ENCODE results near the gene CCND1.
"Not testable (repeated sequence)": the region's sequence is repeated elsewhere in the genome, so short reads cannot be mapped to it uniquely, and the experiment has no call there.

CCND1 gene

DNA sequence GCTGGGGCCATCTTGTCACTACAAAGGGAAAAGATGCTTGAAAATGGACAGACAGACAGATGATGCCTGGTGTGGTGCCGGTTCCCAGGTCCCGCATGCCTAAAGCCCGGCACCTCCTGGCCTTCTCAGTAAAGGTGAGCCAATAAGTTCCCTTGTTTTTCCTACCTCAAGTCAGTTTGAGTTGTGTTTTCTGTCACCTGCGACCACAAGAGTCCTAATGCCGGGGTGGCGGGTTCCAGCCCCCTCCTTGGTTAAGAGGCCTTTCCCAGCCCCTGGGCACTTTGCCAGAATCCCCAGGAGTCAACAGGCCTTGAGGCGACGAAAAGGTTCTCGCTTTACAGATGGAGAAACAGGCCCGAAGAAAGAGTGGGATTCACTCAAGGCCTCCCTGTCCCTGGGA lies 53.8 kb downstream of the CCND1 start:
- DNase-seq: no peak

DNA sequence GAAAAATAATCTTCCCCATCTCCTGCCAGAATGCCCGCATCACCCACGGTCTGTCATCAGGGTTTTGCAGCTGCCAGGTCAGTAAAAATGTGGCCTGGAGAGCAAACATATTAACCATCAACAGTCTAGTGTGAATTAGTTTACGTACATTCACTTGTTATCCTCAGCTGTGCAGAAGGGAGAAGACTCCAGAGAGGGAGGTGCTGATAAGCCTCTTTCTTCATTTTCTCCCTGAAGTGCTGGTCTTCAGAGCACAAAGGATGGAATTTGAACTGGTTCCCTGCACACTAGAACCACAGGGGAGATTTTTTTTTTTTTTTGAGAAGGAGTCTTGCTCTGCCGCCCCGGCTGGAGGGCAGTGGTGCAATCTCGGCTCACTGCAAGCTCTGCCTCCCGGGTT lies 54.6 kb downstream of the CCND1 start:
- no peak for DNase-seq

DNA sequence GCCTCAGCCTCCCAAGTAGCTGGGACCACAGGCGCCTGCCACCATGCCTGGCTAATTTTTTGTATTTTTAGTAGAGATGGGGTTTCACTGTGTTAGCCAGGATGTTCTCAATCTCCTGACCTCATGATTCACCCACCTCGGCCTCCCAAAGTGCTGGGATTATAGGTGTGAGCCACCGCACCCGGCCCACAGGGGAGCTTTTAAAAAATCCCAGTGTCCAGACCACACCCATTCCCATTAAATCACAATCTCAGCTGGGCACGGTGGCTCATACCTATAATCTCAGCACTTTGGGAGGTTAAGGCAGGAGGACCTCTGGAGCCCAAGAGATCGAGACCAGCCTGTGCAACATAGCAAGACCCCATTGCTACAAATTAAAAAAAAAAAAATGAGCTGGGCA lies 55.0 kb downstream of the CCND1 start:
- not testable (repeated sequence) for DNase-seq

DNA sequence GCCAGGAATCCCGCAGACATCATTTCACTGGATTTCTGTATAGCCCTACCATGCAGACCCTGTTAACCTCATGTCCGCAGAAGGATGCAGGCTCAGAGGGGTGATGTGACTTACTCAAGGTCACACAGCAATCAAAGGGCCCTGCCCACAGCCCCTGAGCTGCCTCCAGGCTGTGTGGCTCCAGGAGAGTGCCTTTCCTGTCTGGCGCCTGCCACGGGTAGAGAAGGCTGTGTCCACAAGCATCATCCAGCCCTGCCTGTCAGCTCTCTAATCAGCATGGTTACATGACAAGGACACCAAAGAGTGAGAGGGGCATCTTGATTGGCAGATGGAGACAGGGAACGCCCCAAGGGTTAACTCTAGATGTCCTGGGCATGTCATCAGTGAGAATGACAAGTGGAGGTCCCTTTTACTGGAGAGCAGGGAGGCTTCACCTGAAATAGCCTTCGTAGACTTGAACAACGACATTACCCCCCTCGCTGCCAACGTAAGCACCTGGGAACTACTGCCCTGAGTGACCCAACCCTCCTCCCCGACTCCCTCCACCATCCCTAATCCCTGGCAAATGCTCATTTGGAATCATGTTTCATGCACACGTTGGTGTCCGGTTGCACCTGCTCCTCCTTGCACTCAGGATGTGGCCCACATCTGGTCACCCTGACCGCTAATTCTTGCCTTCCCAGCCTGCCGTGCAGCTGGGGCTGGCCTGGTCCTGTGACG lies 56.0 kb downstream of the CCND1 start:
- DNase-seq: no peak

DNA sequence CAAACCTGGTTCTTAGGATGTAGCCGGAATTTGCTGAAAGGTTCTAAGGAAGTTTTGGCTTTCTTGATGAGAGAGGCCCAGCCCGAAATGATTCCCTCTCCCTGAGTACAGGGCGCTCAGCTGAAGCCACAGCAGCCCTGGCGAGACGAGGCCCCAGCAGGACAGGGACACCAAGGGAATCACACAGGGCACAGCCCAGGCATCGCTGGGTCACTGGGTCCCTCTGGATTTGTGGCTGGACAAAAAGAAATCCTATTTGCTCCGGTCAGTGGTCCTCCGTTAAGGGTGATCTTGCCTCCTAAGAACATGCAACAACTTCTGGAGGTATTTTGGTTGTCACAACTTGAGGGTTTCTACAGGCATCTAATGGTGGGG lies 56.5 kb downstream of the CCND1 start:
- no peak for DNase-seq

DNA sequence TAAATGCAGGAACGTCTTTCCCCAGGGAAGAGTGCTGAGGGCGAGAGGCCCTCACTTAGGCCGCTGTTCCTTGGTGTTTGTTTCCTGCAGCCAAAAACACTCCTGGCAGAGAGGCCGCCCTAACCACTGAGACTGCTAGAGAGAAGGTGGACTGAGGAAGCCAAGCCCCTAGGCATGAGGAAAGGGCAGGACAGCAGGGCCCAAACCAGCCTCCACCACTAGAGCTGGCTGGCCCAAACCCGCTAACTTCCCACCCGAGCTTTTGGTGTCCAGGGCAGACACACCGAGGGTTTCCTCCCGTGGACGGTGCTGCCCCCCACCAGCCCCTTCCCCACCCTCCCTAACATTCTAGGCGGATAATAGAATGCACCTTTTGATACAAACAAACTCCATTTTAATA lies 56.9 kb downstream of the CCND1 start:
- DNase-seq: no peak

DNA sequence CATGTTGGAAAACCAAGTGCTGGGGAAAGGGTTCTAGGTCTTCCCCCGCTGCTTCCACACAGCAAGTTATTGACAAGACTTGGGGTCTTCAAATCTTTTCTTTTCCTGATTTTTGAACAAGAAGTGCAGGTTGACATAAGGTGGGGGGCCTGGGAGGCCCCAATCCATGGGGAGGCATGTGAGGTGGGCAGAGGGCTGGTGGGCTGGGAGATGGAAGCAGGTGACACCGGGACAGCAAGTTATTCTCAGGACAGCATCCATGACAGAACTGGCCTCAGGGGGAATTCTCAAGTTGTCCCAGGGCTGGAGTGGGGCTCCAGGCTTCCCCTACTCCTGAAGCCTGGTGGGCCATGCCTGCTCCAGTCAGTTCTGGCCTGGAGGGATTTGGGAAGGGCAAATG lies 57.4 kb downstream of the CCND1 start:
- DNase-seq: no peak

DNA sequence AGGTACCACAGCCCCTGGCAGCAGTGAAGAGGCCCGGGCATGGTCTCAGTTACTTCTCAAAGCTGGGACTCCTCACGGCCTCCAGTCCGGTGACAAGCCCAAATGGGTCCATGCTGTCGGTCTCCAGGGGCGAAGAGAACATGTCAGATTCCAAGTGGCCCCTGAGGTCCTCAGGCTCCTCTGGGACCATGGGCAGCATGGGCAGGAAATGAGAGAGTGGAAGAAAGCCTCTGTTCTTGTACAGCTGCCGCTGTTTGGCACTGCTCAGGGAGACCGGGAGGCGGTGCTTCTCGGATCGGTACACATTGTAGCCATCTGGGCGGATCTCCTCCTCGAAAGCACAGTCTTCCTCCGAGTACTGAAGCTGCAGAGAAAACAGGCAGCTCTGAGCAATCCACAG lies 58.3 kb downstream of the CCND1 start:
- no peak for DNase-seq

DNA sequence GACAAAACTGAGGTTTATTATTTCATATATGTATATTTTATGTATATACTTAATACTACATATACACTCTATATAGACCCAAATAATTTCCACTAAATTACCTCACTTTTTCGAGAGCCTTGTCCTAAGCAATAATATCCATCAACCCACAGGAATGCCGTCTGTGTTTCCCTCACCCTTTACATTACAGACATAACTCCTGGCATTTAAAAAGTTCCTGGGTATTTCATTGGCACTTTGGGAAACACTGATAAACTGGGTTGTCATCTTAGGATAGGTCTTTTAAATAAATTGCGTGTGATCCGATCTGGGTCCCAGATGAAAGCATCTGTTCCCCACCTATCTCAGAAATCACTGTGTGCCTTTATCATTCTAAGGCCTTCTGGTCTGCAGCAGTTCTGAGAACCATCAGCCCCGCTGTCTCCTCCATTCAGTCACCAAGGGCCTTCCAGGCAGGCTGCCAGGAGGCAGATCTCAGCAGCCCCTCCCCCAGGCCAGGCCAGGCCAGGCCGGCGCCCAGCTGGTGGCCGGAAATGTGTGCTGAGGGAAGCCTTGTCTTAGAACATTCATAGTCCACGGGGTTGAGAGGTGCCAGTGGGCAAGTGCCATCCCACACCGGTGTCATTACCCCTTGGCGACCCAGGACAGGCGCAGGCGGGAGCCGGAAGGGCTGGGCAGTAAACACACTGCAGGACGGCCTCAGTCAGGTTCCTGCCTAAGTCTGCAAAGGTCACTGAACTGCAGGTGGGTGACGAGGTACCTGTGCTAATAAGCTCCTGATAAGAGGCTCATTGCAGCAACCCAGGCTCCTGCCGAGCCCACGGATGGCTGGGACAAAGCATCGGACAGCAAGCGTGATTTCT lies 59.6 kb downstream of the CCND1 start:
- DNase-seq: peak; percentile 74

DNA sequence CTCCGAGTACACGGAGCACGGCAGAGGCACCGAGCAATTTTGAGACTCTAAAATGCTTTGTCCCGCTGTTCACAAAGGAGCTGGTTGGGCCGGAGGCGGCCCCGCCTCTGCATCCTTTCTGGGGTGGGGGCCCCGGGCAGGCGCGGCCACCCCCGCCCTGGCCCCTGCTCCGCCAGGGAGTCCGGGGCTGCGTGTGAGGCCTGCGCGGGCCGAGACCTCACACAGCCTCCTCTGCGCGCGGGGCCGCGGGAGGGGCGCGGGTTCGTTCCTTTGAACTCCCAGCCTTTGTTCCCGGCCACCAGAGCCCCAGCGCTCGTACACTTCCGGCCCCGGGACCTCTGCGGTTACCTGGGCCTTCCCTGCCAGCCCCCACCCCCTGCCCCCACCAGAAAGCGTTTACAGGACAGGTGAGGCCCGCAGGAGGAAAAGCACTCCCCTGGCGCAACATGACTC lies 61.3 kb downstream of the CCND1 start:
- no peak for DNase-seq

DNA sequence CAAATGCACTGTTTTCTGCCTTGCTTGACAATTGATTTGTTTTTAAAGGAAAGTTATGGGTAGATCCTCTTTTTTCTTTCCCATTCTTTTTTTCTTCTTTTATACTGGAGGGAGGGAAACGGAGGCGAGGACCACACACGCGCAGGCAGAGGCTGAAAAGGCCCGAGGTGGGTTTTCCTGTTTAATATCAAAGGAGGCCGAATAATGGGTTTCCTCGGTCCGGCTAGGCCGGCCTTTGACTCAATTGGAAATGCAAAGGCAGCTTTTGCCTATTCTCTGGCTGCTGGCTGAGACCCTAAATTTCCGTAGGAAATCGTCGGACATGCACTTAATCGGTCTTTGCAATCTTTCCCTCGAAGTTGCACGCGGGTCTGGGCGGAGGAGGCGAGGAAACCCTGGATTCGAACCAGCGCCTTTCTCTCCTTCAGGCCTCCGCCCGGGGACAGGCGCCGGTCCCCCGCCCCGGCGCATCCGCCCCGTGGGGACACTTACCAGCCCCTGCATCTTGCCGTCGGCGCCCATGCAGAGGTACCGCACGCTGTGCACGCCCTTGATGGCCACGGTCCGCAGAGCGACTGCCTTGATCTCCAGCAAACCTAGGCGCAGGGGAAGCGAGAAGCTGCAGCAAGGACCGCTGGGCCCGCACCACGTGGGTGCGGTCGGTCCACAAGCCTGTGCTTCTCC lies 62.0 kb downstream of the CCND1 start:
- DNase-seq: no peak

DNA sequence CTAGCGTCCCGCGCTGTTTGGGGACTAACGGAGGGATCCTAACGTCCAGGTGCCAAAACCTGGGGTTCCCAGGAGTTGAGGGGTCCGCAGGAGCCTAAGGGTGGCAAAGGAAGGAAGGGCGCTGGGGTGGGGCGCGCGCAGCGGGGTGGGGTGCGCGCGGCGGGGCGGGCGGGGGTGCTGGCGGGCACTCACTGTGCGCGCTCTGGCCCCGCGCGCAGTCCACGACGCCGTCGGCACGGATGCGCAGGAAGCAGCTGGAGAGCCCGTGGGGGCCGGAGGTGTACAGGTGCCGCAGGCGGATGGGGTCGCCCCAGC lies 62.5 kb downstream of the CCND1 start:
- DNase-seq: no peak
